ENCODE measurements around the gene ZDHHC12. TPM values are rescaled to one million over a fixed set of nuclear protein-coding genes. Genes with fewer than 3 reads are reported as not detected.

Gene ZDHHC12
- total and polyA plus RNA-seq, 2 of the 13 experiments (the other 11 are each of a cell fraction or from before 2014, with no cell fraction given), result 25.4 to 28.0 TPM

DNA sequence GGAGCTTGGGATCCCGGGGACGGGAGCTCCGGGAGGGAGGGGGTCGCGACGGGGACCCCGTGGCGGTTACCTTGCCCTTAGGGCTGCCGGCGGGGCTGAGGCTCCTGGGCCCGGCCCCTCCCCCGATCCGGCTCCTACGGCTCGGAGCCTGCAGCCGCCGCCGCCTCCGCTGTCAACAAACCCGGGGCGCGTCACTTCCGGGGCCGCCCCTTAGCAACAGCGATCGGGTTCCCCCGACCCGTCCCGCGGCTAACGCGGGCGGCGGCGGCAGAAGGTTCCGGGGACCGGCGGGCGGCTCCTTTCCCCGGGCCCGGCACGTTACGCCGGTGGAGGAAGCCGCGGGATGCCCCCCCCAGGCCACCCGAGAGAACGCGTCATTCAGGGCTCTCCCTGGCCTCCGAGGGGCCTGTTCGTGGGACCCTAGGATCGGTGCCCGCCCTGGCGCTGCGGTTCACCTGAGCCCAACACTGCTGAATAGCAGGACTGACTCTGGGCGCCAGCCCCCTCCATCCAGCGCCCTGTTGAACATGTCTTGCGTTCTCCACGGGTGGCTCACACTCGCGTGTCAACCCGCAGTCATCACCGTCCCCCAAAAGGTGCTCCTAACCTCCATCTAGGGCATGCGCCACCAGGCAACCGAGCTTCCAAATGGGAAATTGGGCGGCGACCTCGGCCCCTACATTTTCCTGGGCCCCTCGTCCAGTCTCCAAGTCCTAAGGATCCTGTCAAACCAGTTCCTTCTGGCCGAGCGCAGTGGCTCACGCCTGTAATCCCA, 48.0 kb upstream of the ZDHHC12 start, which contains the start of gene ZER1 (continued):
- TF ChIP-seq BRD4 (CRISPR knock-in tag; IDR thresholded peaks at IDR 0.05) (0 out of 2 replicates have a peak, but pooled peaks have one; percentile 39), ZNF564 (CRISPR knock-in tag; IDR thresholded peaks at IDR 0.05) (no peak; the same call in 1 of the 2 replicates), ZKSCAN1 (IDR thresholded peaks at IDR 0.05; ENCODE audit: low read length) (no peak), ZHX2 (IDR thresholded peaks at IDR 0.05; ENCODE audit: low read depth) (peak; percentile 77), ZHX2 (CRISPR knock-in tag; IDR thresholded peaks at IDR 0.05; ENCODE audit: borderline replicate concordance) (0 out of 2 replicates have a peak, but pooled peaks have one; percentile 55), ZNF30 (CRISPR knock-in tag; IDR thresholded peaks at IDR 0.05) (no peak; the same call in 1 of the 2 replicates), PHF8 (CRISPR knock-in tag; IDR thresholded peaks at IDR 0.05) (peak; percentile 81), ZNF143 (CRISPR knock-in tag; IDR thresholded peaks at IDR 0.05) (peak; percentile 45; the same call in 1 of the 2 replicates), IRF2 (CRISPR knock-in tag; IDR thresholded peaks at IDR 0.05) (peak; percentile 89), TEF (CRISPR knock-in tag; IDR thresholded peaks at IDR 0.05) (no peak), ZNF709 (CRISPR knock-in tag; IDR thresholded peaks at IDR 0.05) (0 out of 2 replicates have a peak, but pooled peaks have one; percentile 52), IKZF4 (CRISPR knock-in tag; IDR thresholded peaks at IDR 0.05; ENCODE audit: borderline replicate concordance, low read depth, not compliant biosample characterization) (peak; percentile 55), ZNF274 (CRISPR knock-in tag; IDR thresholded peaks at IDR 0.05) (peak; percentile 86; the same call in 1 of the 2 replicates), ZNF44 (CRISPR knock-in tag; IDR thresholded peaks at IDR 0.05) (peak; percentile 89), FLYWCH1 (CRISPR knock-in tag; IDR thresholded peaks at IDR 0.05) (no peak), ZNF367 (CRISPR knock-in tag; IDR thresholded peaks at IDR 0.05; ENCODE audit: borderline replicate concordance) (no peak), ZNF678 (CRISPR knock-in tag; IDR thresholded peaks at IDR 0.05) (no peak)
- TF ChIP-seq, protein P1, sequence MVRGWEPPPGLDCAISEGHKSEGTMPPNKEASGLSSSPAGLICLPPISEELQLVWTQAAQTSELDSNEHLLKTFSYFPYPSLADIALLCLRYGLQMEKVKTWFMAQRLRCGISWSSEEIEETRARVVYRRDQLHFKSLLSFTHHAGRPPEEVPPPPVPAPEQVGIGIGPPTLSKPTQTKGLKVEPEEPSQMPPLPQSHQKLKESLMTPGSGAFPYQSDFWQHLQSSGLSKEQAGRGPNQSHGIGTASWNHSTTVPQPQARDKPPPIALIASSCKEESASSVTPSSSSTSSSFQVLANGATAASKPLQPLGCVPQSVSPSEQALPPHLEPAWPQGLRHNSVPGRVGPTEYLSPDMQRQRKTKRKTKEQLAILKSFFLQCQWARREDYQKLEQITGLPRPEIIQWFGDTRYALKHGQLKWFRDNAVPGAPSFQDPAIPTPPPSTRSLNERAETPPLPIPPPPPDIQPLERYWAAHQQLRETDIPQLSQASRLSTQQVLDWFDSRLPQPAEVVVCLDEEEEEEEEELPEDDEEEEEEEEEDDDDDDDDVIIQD (CRISPR knock-in tag; IDR thresholded peaks at IDR 0.05; ENCODE audit: low read depth), result no peak
- TF ChIP-seq, protein P2, sequence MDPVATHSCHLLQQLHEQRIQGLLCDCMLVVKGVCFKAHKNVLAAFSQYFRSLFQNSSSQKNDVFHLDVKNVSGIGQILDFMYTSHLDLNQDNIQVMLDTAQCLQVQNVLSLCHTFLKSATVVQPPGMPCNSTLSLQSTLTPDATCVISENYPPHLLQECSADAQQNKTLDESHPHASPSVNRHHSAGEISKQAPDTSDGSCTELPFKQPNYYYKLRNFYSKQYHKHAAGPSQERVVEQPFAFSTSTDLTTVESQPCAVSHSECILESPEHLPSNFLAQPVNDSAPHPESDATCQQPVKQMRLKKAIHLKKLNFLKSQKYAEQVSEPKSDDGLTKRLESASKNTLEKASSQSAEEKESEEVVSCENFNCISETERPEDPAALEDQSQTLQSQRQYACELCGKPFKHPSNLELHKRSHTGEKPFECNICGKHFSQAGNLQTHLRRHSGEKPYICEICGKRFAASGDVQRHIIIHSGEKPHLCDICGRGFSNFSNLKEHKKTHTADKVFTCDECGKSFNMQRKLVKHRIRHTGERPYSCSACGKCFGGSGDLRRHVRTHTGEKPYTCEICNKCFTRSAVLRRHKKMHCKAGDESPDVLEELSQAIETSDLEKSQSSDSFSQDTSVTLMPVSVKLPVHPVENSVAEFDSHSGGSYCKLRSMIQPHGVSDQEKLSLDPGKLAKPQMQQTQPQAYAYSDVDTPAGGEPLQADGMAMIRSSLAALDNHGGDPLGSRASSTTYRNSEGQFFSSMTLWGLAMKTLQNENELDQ (CRISPR knock-in tag; IDR thresholded peaks at IDR 0.05; ENCODE audit: borderline replicate concordance), result no peak

Data from HepG2 (cell line).